ENCODE results near the gene UFD1.

Gene UFD1

DNA sequence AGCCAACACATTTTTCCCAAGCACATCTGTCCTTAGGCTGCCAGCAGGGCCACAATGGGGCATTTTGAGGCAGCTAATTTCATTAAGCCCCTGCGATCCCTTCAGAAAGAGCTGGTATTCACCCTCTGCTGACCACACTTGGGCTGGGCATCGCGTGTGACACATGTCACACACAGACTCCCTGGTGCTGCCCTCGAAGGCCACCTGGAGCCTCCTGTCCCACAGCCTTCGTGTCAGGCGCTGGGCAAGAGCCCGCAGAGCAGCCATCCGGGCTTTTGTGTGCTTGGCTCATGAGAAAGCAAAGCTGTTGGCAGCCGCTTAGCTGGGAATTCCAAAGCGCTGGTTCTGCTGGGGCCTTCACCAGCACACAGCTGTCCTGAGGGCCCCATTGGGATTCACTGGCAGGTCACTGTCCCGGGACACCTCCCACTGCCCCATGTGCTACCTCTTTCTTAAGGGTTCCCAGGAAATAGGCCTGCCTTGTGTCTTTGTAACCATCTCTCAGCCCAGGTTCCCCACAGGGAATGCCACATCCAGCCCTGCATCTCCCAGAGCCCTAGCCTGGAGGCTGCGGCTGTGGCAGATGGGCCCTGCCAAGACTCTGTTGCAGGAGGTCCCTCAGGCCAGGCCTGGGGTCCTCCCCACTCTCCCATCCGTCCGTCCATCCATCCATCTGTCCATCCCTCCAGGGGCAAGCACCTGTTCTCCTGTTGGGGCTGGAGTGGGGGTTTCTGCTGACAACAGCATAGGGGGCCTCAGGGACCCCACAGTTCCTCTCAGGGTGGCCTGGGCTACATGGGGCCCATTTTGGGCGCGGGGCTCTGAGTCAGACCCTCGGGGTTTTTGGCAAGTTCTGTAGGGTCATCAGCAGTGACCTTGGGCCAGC, 40.3 kb upstream of the UFD1 start:
- no peaks in the 10 kb centered on the region for H3K4me1 ChIP-seq
- TF ChIP-seq, protein P1, sequence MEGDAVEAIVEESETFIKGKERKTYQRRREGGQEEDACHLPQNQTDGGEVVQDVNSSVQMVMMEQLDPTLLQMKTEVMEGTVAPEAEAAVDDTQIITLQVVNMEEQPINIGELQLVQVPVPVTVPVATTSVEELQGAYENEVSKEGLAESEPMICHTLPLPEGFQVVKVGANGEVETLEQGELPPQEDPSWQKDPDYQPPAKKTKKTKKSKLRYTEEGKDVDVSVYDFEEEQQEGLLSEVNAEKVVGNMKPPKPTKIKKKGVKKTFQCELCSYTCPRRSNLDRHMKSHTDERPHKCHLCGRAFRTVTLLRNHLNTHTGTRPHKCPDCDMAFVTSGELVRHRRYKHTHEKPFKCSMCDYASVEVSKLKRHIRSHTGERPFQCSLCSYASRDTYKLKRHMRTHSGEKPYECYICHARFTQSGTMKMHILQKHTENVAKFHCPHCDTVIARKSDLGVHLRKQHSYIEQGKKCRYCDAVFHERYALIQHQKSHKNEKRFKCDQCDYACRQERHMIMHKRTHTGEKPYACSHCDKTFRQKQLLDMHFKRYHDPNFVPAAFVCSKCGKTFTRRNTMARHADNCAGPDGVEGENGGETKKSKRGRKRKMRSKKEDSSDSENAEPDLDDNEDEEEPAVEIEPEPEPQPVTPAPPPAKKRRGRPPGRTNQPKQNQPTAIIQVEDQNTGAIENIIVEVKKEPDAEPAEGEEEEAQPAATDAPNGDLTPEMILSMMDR (IDR thresholded peaks at IDR 0.05) = no peak

DNA sequence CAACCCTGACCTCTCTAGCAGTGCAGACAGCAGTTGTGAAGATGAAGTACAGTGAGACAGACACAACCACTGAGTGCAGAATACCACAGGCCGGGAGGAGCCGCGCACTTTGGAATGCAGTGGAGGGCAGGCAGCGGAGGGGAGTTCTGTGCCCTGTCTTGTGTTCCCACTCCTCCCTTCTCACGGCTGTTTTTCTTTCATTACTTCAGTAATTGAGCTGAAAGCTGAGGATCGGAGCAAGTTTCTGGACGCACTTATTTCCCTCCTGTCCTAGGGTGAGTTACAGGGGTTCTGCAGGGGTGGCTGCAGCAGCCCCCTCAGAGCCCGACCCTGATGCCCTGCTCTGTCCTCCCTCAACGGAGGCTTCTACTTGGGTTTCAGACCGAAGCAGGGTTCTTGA, 39.6 kb upstream of the UFD1 start:
- no peak overlapping the region for H3K27ac ChIP-seq
- no peak overlapping the region for H3K4me2 ChIP-seq (ENCODE audit: low read length)
- H3K4me1 ChIP-seq = no peaks in the 10 kb centered on the region

More for the DNA sequence above, 40.3 kb upstream of the UFD1 start:
- H3K9me3 ChIP-seq (ENCODE audit: control insufficient read depth, low read length) = no peaks in the 10 kb centered on the region
- H3K79me2 ChIP-seq = no peaks in the 10 kb centered on the region
- no peaks in the 10 kb centered on the region for H3K36me3 ChIP-seq (ENCODE audit: control insufficient read depth, insufficient read depth, low read length)
- H3K27me3 ChIP-seq (ENCODE audit: control insufficient read depth, insufficient read depth, low read length) = peaks cover 7% of the 10 kb centered on the region
- H2AFZ ChIP-seq = no peak overlapping the region
- no peak overlapping the region for H3K4me2 ChIP-seq (ENCODE audit: low read length)
- no peak overlapping the region for H3K9ac ChIP-seq
- H3K27ac ChIP-seq = no peak overlapping the region
- H3K4me3 ChIP-seq (ENCODE audit: low read depth, low read length) = no peak overlapping the region

DNA sequence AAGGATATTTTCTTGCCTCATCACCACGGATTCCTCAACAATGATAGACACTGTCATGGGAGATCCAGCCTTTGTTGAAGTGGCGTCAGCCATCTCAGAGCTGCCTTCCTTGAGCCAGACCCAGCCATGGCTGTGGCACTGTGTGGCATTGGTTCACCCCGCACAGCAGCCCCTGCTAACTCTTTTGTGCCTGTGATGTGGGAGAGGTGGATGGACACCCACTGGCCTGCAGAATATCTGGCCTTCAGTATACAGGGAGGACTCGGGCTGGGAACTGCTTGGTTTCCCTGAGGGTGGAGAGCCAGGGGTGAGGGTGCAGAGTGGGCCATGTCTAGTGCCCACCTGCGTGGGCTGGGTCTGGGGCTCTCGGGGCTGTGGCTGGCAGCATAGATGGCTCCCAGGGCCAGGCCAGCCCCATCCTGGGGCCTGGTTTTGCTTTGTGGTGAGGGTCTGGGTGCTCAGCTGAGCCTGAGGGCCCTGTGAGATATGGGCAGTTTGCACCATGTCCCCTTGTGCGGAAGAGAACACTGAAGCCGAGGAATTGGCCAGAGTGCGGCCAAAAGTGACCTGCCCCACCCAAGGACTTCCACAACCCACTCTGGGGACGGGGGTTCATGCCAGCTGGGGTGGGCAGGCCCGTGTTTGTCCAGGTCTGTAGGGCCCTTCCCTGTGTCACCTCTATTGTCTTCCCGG, 39.1 kb upstream of the UFD1 start:
- Histone ChIP-seq H3K27ac (no peak overlapping the region), H3K9ac (no peak overlapping the region), H3K9me3 (ENCODE audit: control insufficient read depth, low read length) (no peaks in the 10 kb centered on the region), H3K4me3 (ENCODE audit: low read depth, low read length) (no peak overlapping the region), H3K27me3 (ENCODE audit: control insufficient read depth, insufficient read depth, low read length) (peaks cover 2% of the 10 kb centered on the region), H3K4me2 (ENCODE audit: low read length) (no peak overlapping the region), H2AFZ (no peak overlapping the region), H3K36me3 (ENCODE audit: control insufficient read depth, insufficient read depth, low read length) (no peaks in the 10 kb centered on the region), H3K79me2 (no peaks in the 10 kb centered on the region), H3K4me1 (no peaks in the 10 kb centered on the region)
- TF ChIP-seq, protein P1 (IDR thresholded peaks at IDR 0.05) = no peak

More for the DNA sequence above, 39.6 kb upstream of the UFD1 start:
- Histone ChIP-seq H3K9me3 (ENCODE audit: control insufficient read depth, low read length) (no peaks in the 10 kb centered on the region), H2AFZ (no peak overlapping the region), H3K27me3 (ENCODE audit: control insufficient read depth, insufficient read depth, low read length) (peaks cover 4% of the 10 kb centered on the region), H3K36me3 (ENCODE audit: control insufficient read depth, insufficient read depth, low read length) (no peaks in the 10 kb centered on the region), H3K9ac (no peak overlapping the region), H3K79me2 (no peaks in the 10 kb centered on the region), H3K4me3 (ENCODE audit: low read depth, low read length) (no peak overlapping the region)
- TF ChIP-seq, protein P1 (IDR thresholded peaks at IDR 0.05) = no peak

DNA sequence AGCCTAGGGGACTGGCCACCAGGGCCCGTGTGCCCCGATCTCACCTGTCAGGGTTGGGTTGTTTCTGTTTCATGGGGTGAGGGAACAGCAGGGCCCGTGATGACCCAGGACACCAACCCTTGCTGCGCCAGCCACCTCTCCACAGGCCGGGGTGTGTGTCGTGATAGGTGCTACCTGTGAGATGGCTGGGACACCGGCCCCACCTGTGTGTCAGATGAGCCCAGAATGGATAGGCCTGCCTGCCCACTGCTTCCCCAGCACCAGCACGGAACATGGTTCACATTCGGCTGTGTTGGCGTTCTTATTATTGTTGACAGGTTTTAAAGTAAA, 38.1 kb upstream of the UFD1 start:
- no peak overlapping the region for H3K4me3 ChIP-seq (ENCODE audit: low read depth, low read length)
- TF ChIP-seq, protein P1 (IDR thresholded peaks at IDR 0.05) = no peak
- no peak overlapping the region for H3K27ac ChIP-seq

More for the DNA sequence above, 38.1 kb upstream of the UFD1 start:
- no peak overlapping the region for H3K9ac ChIP-seq
- H3K27me3 ChIP-seq (ENCODE audit: control insufficient read depth, insufficient read depth, low read length) = no peaks in the 10 kb centered on the region
- H3K4me2 ChIP-seq (ENCODE audit: low read length) = no peak overlapping the region
- H3K4me1 ChIP-seq = no peaks in the 10 kb centered on the region
- H3K79me2 ChIP-seq = no peaks in the 10 kb centered on the region
- no peak overlapping the region for H2AFZ ChIP-seq
- H3K36me3 ChIP-seq (ENCODE audit: control insufficient read depth, insufficient read depth, low read length) = no peaks in the 10 kb centered on the region
- H3K9me3 ChIP-seq (ENCODE audit: control insufficient read depth, low read length) = no peaks in the 10 kb centered on the region
